ENCODE measurements around the gene PEX6.

PEX6 gene

GRCh38 chr6:42987533-42988451, 8.8 kb upstream of the PEX6 start:
- no peak for DNase-seq (ENCODE audit: low spot score)
- TF ChIP-seq CTCF (conservative IDR thresholded peaks at IDR 0.05; ENCODE audit: low read depth), result no peak
- ChIA-PET CTCF (interaction anchor here (0.9 kb wide), 1 partner anchor 9 kb away, joined by 3 read pairs; the partner anchor contains the start of gene PEX6), POLR2A (ENCODE audit: low non-redundant PET) (no interaction called here)
- peak overlapping the region; percentile 12 for H3K27ac ChIP-seq

- POLR2A ChIA-PET (ENCODE audit: low non-redundant PET), result interaction anchor here (1.1 kb wide), 1 partner anchor 28 kb away, joined by 4 read pairs; the partner anchor contains the start of gene MEA1
- CTCF ChIA-PET, result interaction anchor here (0.5 kb wide), 1 partner anchor 210 kb away, joined by 3 read pairs; no protein-coding TSS in a partner anchor
- peak overlapping the region; percentile 82 for H3K27ac ChIP-seq
- no peak for DNase-seq (ENCODE audit: low spot score)
- TF ChIP-seq CTCF (conservative IDR thresholded peaks at IDR 0.05; ENCODE audit: low read depth), result no peak
Measured at GRCh38 chr6:42984924-42985475, 6.0 kb upstream of the PEX6 start.

GRCh38 chr6:42984001-42984923, 5.3 kb upstream of the PEX6 start, which contains the start of gene PPP2R5D:
Gene PPP2R5D (plus strand): TSS chr6:42984570. CDS start chr6:42984678, 108 bp downstream.
- peak; percentile 97 for DNase-seq (ENCODE audit: low spot score)
- H3K27ac ChIP-seq, result peak within 1 kb of the TSS; percentile 82
- no peak for TF ChIP-seq CTCF (conservative IDR thresholded peaks at IDR 0.05; ENCODE audit: low read depth)
- ChIA-PET POLR2A (ENCODE audit: low non-redundant PET) (interaction anchor here (0.6 to 1.1 kb wide), 5 partner anchors 10 to 37 kb away, joined by 3 to 4 read pairs (median 3); partner anchors contain the start of genes MEA1 and RRP36), CTCF (interaction anchor here (0.5 to 1.0 kb wide), 4 partner anchors 83 to 209 kb away, joined by 3 read pairs; no protein-coding TSS in a partner anchor)

- ChIA-PET CTCF (interaction anchor here (1.0 kb wide), 1 partner anchor 161 kb away, joined by 3 read pairs; no protein-coding TSS in a partner anchor), POLR2A (ENCODE audit: low non-redundant PET) (no interaction called here)
- H3K27ac ChIP-seq, result no peak overlapping the region
- no peak for TF ChIP-seq CTCF (conservative IDR thresholded peaks at IDR 0.05; ENCODE audit: low read depth)
- DNase-seq (ENCODE audit: low spot score), result no peak
Measured at GRCh38 chr6:42981836-42982235, 2.9 kb upstream of the PEX6 start.

- DNase-seq (ENCODE audit: low spot score), result peak; percentile 74
Measured at GRCh38 chr6:42979523-42980177, 669 bp upstream of the PEX6 start.

More at GRCh38 chr6:42979523-42980177, 669 bp upstream of the PEX6 start:
- ChIA-PET POLR2A (ENCODE audit: low non-redundant PET) (interaction anchor here (0.5 to 2.0 kb wide), 4 partner anchors 35 to 264 kb away, joined by 4 to 6 read pairs (median 5); partner anchors contain the start of genes CUL7 and KLHDC3), CTCF (interaction anchor here (0.7 to 1.9 kb wide), 4 partner anchors 8 to 97 kb away, joined by 3 to 6 read pairs (median 3); no protein-coding TSS in a partner anchor)
- peak overlapping the region; percentile 94 for H3K27ac ChIP-seq
- TF ChIP-seq CTCF (conservative IDR thresholded peaks at IDR 0.05; ENCODE audit: low read depth), result no peak

Measured in RWPE1 (cell line).